Thoracic aorta (tissue), 2 donors: Measurements from ENCODE around the gene BLNK. TPM values are rescaled to one million over a fixed set of nuclear protein-coding genes. Genes with fewer than 3 reads are reported as not detected.
"Not testable (repeated sequence)": the region's sequence is repeated elsewhere in the genome, so short reads cannot be mapped to it uniquely, and the experiment has no call there.

Source experiments
- ATAC-seq: fragments of 150-250 bp; one replicate; pipeline ENCODE4 v1.8.0; 2017; ENCODE audit warnings: low read depth; ENCODE audit not compliant: insufficient number of reproducible peaks, low FRiP score
- DNase-seq: peaks from one replicate; pipeline ENCODE4 v3.0.0-alpha.2; 2020; ENCODE audit warnings: low spot score
- H3K27ac ChIP-seq, 2 donors: fragments of 200-600 bp; sonication (generic); 1 replicate in 1 of 2; 2 replicates in 1 of 2; pipeline ENCODE4 v1.5.1; 2016; ENCODE audit warnings: mild to moderate bottlenecking in 2 of 2, moderate library complexity in 2 of 2
- H3K27me3 ChIP-seq: fragments of 200-600 bp; sonication (generic); replicated peaks from 2 replicates; pipeline ENCODE4 v1.6.0; 2016; ENCODE audit warnings: mild to moderate bottlenecking; ENCODE audit not compliant: insufficient read depth
- H3K36me3 ChIP-seq: fragments of 200-600 bp; sonication (generic); one replicate; pipeline ENCODE4 v1.5.1; 2016
- H3K4me1 ChIP-seq, 2 donors: fragments of 200-600 bp; sonication (generic); 1 replicate in 1 of 2; 2 replicates in 1 of 2; pipeline versions ENCODE4 v1.5.1 to v1.6.0; 2016; ENCODE audit warnings: low read depth in 2 of 2, mild to moderate bottlenecking in 1 of 2; ENCODE audit not compliant: control insufficient read depth in 1 of 2
- H3K4me3 ChIP-seq: fragments of 200-600 bp; sonication (generic); 2 replicates; pipeline ENCODE4 v1.5.1; 2016; ENCODE audit warnings: mild to moderate bottlenecking
- H3K9me3 ChIP-seq: fragments of 200-600 bp; sonication (generic); 2 replicates; pipeline ENCODE4 v1.5.1; 2016
- CTCF ChIP-seq: fragments of 200-600 bp; sonication (generic); IDR thresholded peaks from one replicate; pipeline ENCODE4 v1.5.1; 2019; ENCODE audit warnings: antibody characterized with exemption
- total RNA-seq, 2 donors: library from RNA; depleted of rRNA; stranded (reverse); fragments of >200 nt; gene quantifications; one replicate each; pipeline versions ENCODE4 v1.1.0 to v1.2.3, GENCODE V29; 2016

The BLNK gene
- total RNA-seq, 2 donors from 2014 or later, result 1.3 to 6.9 TPM

GRCh38 chr10:96201525-96201924 lies 69.8 kb downstream of the BLNK start:
- H3K4me1 ChIP-seq, result no peaks in the 10 kb centered on the region
- no peaks in the 10 kb centered on the region for H3K9me3 ChIP-seq
- H3K36me3 ChIP-seq, result no peaks in the 10 kb centered on the region
- H3K4me3 ChIP-seq, result no peak overlapping the region
- ATAC-seq (no peak), DNase-seq (no peak)
- no peak for TF ChIP-seq CTCF
- no peak overlapping the region for H3K27ac ChIP-seq
- H3K27me3 ChIP-seq, result no peaks in the 10 kb centered on the region

GRCh38 chr10:96189505-96189904 lies 81.9 kb downstream of the BLNK start:
- DNase-seq, H3K36me3 ChIP-seq, H3K27me3 ChIP-seq, ATAC-seq, H3K4me3 ChIP-seq, H3K9me3 ChIP-seq: not testable (repeated sequence)
- Histone ChIP-seq H3K27ac (peak overlapping the region in 1 of 2 donors; percentile 74), H3K4me1 (peaks cover 6 to 25% of the 10 kb centered on the region in 2 donors)

GRCh38 chr10:96188916-96189315 lies 82.5 kb downstream of the BLNK start:
- Histone ChIP-seq H3K9me3 (peaks cover 1% of the 10 kb centered on the region), H3K27me3 (no peaks in the 10 kb centered on the region), H3K4me3 (peak overlapping the region; percentile 2), H3K36me3 (no peaks in the 10 kb centered on the region), H3K4me1 (peaks cover 6 to 25% of the 10 kb centered on the region in 2 donors), H3K27ac (peak overlapping the region in 1 of 2 donors; percentile 74)
- no peak for DNase-seq
- no peak for TF ChIP-seq CTCF
- no peak for ATAC-seq

- no peak for TF ChIP-seq CTCF
- Histone ChIP-seq H3K27me3 (no peaks in the 10 kb centered on the region), H3K4me3 (no peak overlapping the region), H3K27ac (peak overlapping the region in 1 of 2 donors; percentile 74), H3K36me3 (no peaks in the 10 kb centered on the region), H3K9me3 (peaks cover 6% of the 10 kb centered on the region), H3K4me1 (peaks cover 6 to 25% of the 10 kb centered on the region in 2 donors)
- no peak for ATAC-seq
- DNase-seq, result no peak
Measured at GRCh38 chr10:96188421-96188820, 82.9 kb downstream of the BLNK start.

- Histone ChIP-seq H3K36me3 (no peaks in the 10 kb centered on the region), H3K4me3 (no peak overlapping the region), H3K9me3 (peaks cover 9% of the 10 kb centered on the region), H3K27me3 (no peaks in the 10 kb centered on the region), H3K4me1 (no peaks in the 10 kb centered on the region), H3K27ac (no peak overlapping the region)
- no peak for TF ChIP-seq CTCF
- ATAC-seq (no peak), DNase-seq (no peak)
Measured at GRCh38 chr10:96176985-96177384, 94.4 kb downstream of the BLNK start.

- Histone ChIP-seq H3K4me1 (no peaks in the 10 kb centered on the region), H3K27ac (no peak overlapping the region), H3K27me3 (no peaks in the 10 kb centered on the region), H3K36me3 (no peaks in the 10 kb centered on the region), H3K9me3 (peaks cover 22% of the 10 kb centered on the region), H3K4me3 (no peak overlapping the region)
- no peak for DNase-seq
- ATAC-seq, result no peak
- no peak for TF ChIP-seq CTCF
Measured at GRCh38 chr10:96172666-96173065, 98.7 kb downstream of the BLNK start.
